Osteoblast (primary cell): ENCODE results near the gene GPR151. TPM values are rescaled to one million over a fixed set of nuclear protein-coding genes. Genes with fewer than 3 reads are reported as not detected.
A peak's percentile ranks its signal among the peaks of the same experiment; 100 is the strongest.

Source experiments
- DNase-seq: peaks from one replicate; pipeline ENCODE4 v3.0.0; 2011; ENCODE audit warnings: low spot score, mixed read lengths; ENCODE audit not compliant: insufficient read length; ENCODE audit errors: missing footprints
- H2AFZ ChIP-seq: 2 replicates; pipeline ENCODE4 v1.6.0; 2011; ENCODE audit warnings: mild to moderate bottlenecking, low read length
- H3K27ac ChIP-seq: 2 replicates; pipeline ENCODE4 v1.5.1; 2011; ENCODE audit warnings: mild to moderate bottlenecking, low read depth, low read length, moderate library complexity
- H3K27me3 ChIP-seq: 2 replicates; pipeline ENCODE4 v1.6.0; 2012; ENCODE audit warnings: mild to moderate bottlenecking, control low read depth, inconsistent platforms, low read length, moderate library complexity; ENCODE audit not compliant: insufficient read depth
- H3K36me3 ChIP-seq: 2 replicates; pipeline ENCODE4 v1.5.1; 2011; ENCODE audit warnings: mild to moderate bottlenecking, low read length, control low read depth, moderate library complexity; ENCODE audit not compliant: insufficient read depth
- H3K4me1 ChIP-seq: 2 replicates; pipeline ENCODE4 v1.5.1; 2011; ENCODE audit warnings: mild to moderate bottlenecking, low read length, control low read depth, moderate library complexity; ENCODE audit not compliant: insufficient read depth
- H3K4me2 ChIP-seq: 2 replicates; pipeline ENCODE4 v1.6.0; 2011; ENCODE audit warnings: mild to moderate bottlenecking, low read length; ENCODE audit not compliant: insufficient read depth
- H3K4me3 ChIP-seq: fragments of 200-600 bp; sonication (generic); 3 replicates; pipeline ENCODE4 v1.5.1; 2012; ENCODE audit warnings: mild to moderate bottlenecking, low read length, inconsistent platforms; ENCODE audit not compliant: insufficient read depth
- H3K79me2 ChIP-seq: 2 replicates; pipeline ENCODE4 v1.6.0; 2012; ENCODE audit warnings: mild to moderate bottlenecking, low read length, control low read depth, inconsistent platforms; ENCODE audit not compliant: insufficient read depth
- H3K9me3 ChIP-seq: 2 replicates; pipeline ENCODE4 v1.5.1; 2011; ENCODE audit warnings: low read depth, low read length, control low read depth
- H4K20me1 ChIP-seq: 2 replicates; pipeline ENCODE4 v1.6.0; 2012; ENCODE audit warnings: mild to moderate bottlenecking, low read length, control low read depth; ENCODE audit not compliant: insufficient read depth
- total RNA-seq: library from RNA; depleted of rRNA; stranded (reverse); fragments of >200 nt; gene quantifications from 2 replicates; pipeline ENCODE4 v1.2.3, GENCODE V29; 2012
- TF ChIP-seq, protein P1 (sequence below): IDR thresholded peaks from 2 replicates; pipeline ENCODE4 v1.5.1; 2011; ENCODE audit warnings: mild to moderate bottlenecking, low read depth, low read length, moderate library complexity; ENCODE audit errors: extremely low read depth

Gene GPR151
- total RNA-seq, 1 donor: not detected

DNA sequence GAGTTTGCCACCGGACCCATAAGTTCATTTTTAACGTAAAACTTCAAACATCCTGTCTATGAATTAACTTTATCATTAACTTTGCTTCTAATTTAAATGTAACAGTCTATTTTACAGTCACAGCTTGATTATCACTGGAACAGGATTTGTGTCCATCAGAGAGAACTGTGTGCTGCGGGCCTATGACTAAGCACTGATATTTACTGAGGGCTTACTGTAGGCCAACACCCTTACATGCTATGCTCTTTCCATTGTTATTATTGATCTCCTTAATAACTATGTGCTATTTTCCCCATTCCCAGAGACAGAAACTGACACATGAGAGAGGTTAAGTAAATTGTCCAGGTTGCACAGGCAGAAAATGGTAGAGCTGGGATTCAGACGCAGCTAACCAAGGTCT is 24.0 kb upstream of the GPR151 start:
- H2AFZ ChIP-seq: no peak overlapping the region
- H3K27me3 ChIP-seq: no peaks in the 10 kb centered on the region
- no peak for DNase-seq
- no peaks in the 10 kb centered on the region for H3K9me3 ChIP-seq
- no peaks in the 10 kb centered on the region for H4K20me1 ChIP-seq
- H3K4me2 ChIP-seq: no peak overlapping the region
- no peak overlapping the region for H3K4me3 ChIP-seq
- TF ChIP-seq, protein P1, sequence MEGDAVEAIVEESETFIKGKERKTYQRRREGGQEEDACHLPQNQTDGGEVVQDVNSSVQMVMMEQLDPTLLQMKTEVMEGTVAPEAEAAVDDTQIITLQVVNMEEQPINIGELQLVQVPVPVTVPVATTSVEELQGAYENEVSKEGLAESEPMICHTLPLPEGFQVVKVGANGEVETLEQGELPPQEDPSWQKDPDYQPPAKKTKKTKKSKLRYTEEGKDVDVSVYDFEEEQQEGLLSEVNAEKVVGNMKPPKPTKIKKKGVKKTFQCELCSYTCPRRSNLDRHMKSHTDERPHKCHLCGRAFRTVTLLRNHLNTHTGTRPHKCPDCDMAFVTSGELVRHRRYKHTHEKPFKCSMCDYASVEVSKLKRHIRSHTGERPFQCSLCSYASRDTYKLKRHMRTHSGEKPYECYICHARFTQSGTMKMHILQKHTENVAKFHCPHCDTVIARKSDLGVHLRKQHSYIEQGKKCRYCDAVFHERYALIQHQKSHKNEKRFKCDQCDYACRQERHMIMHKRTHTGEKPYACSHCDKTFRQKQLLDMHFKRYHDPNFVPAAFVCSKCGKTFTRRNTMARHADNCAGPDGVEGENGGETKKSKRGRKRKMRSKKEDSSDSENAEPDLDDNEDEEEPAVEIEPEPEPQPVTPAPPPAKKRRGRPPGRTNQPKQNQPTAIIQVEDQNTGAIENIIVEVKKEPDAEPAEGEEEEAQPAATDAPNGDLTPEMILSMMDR: no peak
- H3K27ac ChIP-seq: no peak overlapping the region
- no peaks in the 10 kb centered on the region for H3K4me1 ChIP-seq
- no peaks in the 10 kb centered on the region for H3K79me2 ChIP-seq
- no peaks in the 10 kb centered on the region for H3K36me3 ChIP-seq

DNA sequence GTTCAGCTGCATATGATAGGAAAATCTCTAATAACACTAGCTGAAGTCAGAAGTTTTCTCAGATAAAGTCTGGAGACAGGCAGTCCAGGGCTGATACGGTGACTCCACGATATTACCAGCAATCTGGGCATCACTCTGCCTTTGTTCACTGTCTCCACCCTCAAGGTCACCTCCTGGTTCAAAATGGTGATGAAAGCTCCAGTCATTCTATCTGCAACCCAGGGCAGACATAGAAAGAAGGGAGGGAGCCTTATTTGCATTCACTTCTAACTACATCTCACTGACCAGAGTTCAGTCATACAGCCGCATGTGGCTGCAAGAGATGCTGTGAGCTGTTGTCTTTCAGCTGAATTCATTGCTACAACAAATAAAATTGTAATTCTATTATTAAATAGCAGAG is 22.4 kb upstream of the GPR151 start:
- H3K27me3 ChIP-seq: no peaks in the 10 kb centered on the region
- no peaks in the 10 kb centered on the region for H3K79me2 ChIP-seq
- H3K4me3 ChIP-seq: no peak overlapping the region
- no peak for DNase-seq
- no peak overlapping the region for H2AFZ ChIP-seq
- no peak overlapping the region for H3K27ac ChIP-seq
- H3K4me1 ChIP-seq: no peaks in the 10 kb centered on the region
- H3K36me3 ChIP-seq: no peaks in the 10 kb centered on the region
- no peak overlapping the region for H3K4me2 ChIP-seq
- H4K20me1 ChIP-seq: no peaks in the 10 kb centered on the region
- TF ChIP-seq, protein P1: no peak
- no peaks in the 10 kb centered on the region for H3K9me3 ChIP-seq

DNA sequence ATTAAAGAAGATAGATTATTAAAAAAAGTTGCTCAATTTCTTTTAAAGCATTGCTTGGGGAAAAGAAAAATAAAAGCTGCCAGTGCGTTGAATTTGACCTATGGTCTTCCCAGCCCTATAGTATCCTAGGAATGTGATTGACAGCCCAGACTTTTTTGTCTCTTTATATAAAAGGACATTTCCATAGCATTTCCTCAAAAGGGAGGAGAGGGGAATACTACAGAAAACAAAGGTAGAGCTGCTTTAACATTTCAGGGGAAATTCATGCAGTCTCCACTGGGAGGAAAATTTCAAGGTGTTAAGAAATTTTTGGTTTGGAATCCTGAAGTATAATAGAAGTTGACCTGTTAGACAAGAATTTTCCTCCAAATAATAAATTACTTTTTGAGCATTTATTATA is 17.9 kb upstream of the GPR151 start:
- TF ChIP-seq, protein P1: no peak
- Histone ChIP-seq H3K4me1 (no peaks in the 10 kb centered on the region), H4K20me1 (no peaks in the 10 kb centered on the region), H3K4me3 (no peak overlapping the region), H3K27ac (no peak overlapping the region), H3K79me2 (no peaks in the 10 kb centered on the region), H3K4me2 (no peak overlapping the region), H3K27me3 (no peaks in the 10 kb centered on the region), H3K36me3 (no peaks in the 10 kb centered on the region), H3K9me3 (no peaks in the 10 kb centered on the region), H2AFZ (no peak overlapping the region)
- no peak for DNase-seq

DNA sequence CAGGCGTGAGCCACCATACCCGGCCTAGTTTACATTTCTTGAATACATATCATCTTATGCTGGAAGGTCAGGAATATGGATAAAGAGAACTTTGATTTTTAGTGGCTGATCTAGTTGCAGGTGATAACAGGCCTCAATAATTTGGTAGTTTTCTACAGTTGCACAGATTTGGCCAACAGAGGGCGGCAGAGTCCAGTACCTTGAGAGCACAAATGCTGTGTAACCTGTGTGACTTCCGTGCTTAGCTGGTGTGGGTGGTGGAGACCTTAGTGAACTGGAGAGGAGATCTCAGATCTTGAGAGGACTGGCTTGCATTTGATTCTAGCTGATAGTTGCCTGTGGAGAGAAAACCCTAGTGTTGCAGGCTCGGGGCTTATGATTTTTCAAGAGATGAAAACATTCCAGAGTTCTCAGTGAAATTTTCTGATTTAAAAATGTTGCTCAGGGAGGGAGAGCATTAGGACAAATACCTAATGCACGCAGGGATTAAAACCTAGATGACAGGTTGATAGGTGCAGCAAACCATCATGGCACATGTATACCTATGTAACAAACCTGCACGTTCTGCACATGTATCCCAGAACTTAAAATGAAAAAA is 17.4 kb upstream of the GPR151 start:
- Histone ChIP-seq H3K27me3 (no peaks in the 10 kb centered on the region), H3K79me2 (no peaks in the 10 kb centered on the region), H3K4me3 (no peak overlapping the region), H3K4me1 (no peaks in the 10 kb centered on the region), H3K9me3 (no peaks in the 10 kb centered on the region), H2AFZ (peak overlapping the region; percentile 59), H3K36me3 (no peaks in the 10 kb centered on the region), H3K4me2 (no peak overlapping the region), H4K20me1 (no peaks in the 10 kb centered on the region), H3K27ac (no peak overlapping the region)
- peak; percentile 53 for DNase-seq
- TF ChIP-seq, protein P1: peak; percentile 88
